Glomerular visceral epithelial cell (primary cell): ENCODE measurements around the gene FTO.

Experiments
- DNase-seq: peaks from one replicate; pipeline ENCODE4 v3.0.0-alpha.2; 2016; ENCODE audit errors: extremely low spot score

The FTO gene

DNA sequence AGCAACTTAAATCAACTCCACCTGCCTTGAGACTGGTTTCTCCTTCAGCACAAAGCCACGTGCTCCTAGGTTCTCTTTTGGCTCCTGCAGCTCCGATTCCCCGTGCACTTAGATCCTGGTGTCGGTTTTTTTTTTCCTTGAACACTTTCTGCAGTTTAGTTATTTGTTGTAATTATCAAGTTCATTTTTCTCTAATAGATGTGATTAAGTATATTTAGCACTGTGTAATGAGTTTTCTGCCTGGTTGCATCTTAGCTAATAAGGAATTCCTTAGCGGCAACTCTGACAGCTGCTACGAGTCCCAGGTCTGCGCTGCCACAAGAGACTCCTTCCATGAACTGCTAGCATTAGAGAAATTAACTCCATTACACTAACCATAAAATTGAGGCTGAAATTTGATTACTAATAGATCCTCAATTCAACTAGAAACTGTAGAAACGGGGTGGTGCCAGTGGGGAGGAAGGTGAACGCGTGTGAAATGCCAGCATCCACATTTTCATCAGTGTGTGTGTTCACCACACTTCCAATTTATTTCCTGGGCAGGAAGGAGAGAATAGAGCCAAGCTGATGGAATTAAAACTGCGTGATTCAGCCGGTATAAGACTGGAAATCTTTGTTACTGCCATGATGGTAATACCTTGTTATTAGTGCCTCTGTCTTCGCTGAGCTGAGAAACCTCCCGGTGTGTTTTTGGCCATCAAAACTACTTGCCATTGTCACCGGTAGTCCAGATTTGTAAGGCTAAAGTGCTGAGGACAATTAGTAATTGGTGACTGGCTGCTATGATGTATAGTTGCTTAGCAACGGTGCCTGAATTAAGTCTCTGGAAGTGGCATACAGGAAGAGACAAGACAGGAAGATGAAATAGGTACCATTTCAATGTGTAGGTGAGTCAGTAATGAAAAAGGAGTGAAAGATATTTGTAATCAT is 350.2 kb downstream of the FTO start:
- DNase-seq, result no peak

DNA sequence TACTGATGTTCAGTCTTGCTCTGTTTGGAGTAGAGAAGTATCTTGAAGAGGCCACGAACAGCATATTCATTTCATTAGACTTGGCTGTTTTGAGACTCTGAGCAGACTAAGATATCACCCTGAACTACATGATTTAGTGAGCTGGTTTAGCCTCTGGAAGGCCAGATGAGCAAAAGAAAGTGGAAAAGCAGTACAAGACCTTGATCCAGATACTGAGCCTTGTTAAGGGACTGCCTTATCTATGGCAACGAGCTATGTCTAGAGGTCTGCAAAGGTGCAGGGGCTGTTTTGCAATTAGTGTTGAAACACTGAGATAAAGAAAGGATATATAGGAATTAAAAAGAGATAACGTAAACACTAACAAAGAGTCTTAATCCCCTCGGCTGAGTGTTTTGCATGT is 351.2 kb downstream of the FTO start:
- no peak for DNase-seq

DNA sequence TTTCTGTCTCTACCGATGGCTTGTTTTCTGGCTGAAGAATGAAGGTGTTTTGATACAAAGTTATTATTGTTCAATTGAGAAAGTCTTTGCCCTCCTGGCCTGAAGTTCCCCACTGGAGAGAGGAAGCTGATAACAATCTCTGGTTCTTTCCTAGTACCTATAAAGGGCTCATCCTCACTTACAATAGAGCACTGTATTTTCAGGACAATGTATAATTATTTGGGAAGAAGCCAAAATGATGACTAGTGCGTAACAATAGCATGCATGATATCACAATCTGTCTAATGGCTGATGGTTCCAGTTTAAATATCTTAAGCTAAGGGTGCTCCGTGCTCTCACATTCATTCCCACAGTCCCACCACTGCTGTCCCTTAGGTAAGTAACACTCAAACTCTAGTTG is 351.9 kb downstream of the FTO start:
- DNase-seq, result no peak

DNA sequence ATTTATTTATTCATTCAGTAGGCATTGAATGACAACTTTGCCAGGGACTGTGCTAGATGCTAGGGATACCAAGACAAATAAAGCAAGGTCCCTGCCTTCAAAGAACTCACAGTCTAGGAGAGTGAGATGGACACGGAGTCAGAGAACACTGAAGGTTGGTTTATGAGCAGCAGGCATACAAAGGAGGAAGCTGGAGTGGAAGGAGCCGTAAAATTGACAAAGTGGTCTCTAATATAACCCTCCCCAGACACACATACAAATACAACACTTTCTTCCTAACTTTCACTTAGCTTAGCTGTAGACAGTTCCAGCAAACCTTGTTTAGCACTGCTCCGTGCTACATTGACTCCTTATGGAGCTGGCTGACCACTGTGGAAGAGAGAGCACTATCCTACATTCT is 353.0 kb downstream of the FTO start:
- DNase-seq, result no peak

DNA sequence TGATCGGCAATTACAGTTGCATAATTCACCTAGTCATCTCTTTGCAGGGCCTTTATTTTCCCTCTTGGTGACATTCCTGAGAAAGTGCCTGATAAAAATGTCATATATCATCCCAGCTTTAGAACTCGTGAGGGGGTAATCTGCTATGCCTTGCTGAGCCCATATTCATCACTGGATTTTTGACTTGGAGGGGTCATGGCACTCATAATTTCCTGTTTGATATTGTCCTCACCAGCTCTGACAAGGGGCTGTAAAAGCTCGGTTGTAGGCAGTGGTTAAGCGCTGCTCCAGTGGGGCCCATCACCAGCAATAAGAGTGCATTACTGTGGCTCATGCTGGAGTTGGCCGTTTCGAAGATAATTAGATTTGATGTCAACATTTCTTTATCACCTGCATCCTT is 355.4 kb downstream of the FTO start:
- no peak for DNase-seq

DNA sequence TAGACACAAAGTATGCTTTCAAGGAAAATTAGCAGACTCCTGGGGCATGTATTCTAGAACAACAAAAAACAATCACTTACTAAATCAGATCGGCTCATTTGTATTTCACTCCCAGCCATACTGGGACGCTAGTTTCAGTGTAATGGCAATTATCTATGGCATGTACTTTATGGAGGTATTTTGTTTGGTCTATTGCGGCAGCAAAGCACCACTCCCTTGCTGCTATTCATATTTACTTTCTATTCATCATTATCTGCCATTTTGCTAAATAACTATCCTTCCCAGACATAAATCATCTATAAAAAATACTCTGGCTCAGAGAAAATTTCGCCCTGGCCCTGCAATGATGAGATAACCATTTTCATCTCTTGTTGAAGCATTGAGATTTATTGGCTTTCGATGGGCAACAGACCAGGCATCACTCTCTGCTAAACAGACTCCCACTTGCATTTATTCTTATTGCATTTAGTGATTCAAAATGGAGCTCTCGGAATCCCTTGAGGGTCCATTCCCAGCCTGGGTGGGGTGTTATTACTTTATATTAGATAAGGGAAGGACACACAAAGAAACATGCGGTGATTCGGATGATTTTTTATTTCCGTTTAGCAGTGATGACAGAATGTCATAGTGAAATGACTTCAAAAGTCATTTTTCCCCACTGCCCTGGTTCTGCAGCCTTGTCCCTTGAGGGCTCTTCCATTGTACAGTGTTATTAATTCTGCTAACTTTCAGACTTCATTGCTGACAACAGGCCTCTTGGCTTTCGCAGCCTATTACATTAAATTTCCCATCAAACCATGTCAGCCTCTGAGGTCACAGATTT is 356.9 kb downstream of the FTO start:
- no peak for DNase-seq

DNA sequence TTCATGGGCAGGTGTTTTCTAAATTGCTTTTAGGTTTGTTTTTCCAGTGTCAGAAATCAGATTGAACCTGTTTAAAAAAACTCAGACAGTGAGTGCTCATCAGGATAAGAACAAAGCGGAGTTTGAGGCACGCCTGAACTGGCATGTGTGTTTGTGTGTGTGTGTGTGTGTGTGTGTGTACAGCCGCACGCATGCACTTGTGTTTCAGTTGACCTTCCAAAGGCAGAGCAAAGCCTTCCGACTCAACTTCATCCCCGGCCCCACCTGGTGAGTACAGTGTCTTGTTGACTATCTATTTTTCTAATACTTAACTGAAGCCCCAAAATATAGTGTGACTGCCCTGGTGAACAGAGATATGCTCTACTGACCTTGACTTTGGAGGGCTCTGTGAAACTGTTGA is 357.5 kb downstream of the FTO start:
- no peak for DNase-seq

DNA sequence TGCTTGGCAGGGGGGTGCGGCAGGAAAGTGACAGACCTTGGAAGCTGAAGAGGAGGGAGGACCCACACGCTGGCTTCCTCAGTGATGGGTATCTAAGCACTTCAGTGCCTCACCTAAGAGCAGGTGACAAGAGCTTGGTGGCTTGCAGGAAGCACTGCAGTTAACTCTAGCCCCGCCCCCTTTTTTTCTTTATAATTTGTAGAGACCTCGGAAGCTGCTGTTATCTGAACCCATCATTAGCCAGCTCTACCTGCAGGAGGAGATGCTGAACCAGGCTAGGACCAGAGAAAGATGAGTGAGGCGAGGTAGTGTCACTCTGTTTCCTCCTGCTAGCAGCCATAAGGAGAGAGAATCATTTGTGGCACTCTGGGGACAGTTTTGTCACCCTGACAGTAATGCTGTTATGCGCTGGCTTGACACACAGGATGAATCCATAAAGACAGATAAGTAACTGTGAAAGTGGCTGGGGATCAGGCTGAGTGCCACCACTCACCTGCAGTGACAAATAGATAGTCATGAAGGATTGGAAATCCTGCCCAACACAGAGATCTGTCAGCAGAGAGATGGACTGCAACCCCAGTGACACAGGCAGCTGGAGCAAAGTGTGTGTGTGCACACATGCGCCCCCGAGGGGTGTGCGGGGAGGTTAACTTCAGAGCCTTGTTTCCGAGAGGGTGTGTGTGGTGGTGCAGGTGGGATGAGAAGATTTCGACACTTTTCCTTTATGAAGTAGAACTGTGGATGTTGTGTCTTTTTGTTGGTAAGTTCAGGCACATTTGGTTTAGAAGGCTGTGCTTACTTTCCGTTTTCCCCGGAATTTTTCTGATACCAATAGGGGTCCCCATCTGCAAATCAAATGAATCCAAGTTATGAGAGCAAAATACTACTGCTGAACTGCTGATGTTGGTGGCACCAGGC is 358.7 kb downstream of the FTO start:
- DNase-seq, result no peak

- DNase-seq, result no peak
These were observed 359.4 kb downstream of the FTO start for GRCh38 chr16:54063279-54063773.

- DNase-seq, result peak; percentile 44
These were observed 362.6 kb downstream of the FTO start for GRCh38 chr16:54066451-54067105.

- no peak for DNase-seq
These were observed 363.5 kb downstream of the FTO start for GRCh38 chr16:54067322-54068065.

DNA sequence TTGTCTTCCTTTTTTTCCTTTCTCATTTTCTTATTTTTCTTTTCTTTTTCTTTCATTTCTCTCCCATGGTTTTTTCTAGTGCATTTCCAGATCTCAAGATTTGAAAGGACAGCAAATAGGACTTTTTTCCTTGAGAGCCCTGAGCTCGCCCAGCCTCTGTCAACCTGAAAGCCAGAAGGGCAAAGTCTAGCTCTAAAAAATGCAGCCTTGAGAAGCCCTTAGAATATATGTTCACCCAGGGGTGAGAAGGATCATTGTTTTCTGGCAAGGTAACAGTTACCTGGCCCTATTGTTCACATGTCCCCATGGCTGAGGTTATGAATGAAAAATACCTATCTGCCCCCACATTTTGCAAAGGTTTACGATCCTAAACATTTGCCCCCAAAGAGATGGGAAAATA is 364.3 kb downstream of the FTO start:
- DNase-seq, result no peak

DNA sequence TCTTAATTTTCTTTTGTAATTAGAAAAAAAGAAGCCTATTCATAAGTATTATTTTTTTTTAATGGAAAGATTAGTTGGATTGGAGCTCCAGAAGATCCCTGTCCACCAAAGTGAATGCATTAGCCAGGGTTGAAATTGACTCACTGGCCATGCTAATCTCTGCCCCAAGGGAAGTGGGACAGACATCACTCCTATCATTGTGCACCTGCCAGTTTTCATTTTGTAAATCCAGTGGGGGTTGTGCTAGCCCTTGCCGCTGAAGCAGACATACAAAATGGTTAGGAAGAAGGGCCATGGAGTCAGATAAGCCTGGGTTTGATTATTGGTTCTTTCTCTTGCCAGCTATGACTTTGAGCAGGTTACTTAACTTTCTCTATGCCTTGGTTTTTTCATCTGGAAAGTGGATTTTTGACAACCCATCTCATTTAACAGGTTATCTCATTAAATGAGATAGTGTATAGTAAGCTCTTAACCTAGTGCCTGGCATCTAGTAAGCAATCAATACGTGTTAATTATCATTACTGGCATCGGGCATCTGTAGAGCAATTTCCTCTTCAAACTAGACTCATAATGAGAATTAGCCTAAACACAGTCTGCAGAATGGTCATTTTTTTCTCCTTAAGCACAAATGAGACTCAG is 365.8 kb downstream of the FTO start:
- DNase-seq, result no peak

GRCh38 chr16:54070789-54071343 is 366.9 kb downstream of the FTO start:
- no peak for DNase-seq

DNA sequence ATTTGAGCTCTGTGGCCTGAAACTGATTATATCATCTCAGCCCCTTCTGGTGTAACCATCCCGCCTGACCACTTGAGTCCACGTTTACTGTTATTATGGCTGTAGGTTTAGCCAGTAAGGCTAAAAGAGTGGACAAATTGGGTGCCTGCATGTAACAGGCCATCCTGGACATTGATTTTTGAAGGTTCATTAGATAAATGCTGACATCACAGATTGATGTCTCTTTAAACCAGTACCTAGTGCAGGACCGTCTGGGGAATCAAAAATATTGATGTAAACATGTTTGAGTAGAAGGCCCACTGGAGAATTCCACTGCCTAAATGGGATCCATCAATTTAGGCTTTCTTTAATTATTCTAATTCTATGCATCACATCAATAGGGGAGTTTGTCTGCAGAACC is 367.6 kb downstream of the FTO start:
- DNase-seq, result no peak

DNA sequence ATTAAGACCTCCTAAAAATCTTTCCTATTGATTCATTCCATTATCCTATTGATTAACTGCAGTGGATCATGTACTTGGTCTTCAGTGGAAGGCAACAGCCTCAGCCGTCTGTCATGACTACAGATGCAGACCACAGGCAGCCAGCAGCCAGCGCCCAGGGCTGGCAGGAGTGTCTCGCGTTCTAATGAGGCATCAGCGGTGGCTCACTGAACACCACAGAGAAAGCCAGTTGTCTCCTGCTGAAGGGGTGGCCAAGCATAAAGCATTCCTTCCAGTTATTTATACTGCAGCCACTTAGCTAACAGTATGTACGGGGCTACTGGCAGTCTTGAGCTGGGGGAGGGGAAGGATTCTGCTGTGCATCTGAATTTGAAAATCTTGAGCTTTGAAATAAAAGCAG is 368.3 kb downstream of the FTO start:
- DNase-seq, result no peak

- no peak for DNase-seq
These were observed 369.4 kb downstream of the FTO start for GRCh38 chr16:54073356-54073755.

DNA sequence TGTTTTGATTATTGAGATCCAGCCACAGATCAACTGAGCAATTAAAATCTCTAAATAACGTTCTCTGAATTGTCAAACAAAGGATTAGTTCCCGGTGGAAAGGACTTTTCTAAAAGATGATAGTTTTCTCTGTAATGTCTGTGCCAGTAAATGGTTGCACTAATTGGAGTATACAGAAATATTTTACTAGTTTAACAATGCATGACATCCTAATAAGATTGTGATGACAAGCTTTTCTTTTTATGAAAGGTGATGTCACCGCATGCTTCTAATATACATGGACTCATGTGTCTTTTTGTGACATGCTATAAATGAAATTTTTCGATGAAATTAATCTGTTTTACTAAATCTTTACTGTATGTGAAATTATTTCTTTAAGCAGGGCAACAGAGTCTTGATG is 371.5 kb downstream of the FTO start:
- no peak for DNase-seq

DNA sequence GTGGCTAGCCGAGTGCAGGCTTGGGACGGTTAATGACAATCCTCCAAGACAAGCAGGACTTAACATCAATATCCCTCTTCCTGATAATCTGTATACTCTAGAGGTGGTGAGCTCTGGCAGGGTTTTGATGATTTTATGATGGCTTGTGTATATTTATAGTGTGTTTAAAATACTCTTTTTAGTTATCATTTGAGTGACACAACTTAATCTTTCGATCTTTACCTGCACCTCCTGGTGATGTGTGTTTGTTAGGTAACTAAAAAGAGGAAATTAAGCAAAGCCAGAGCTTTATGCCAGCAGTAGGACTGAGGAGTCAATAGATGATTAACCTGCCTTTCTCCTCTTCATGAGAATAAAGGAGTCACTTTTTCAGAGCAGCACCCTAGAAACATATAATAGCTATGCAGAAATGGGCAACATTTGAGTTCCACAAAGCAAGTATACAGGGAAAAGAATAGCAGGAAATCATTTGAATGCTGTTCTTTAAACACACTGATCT is 372.1 kb downstream of the FTO start:
- DNase-seq, result no peak
